Sigmoid colon (tissue), 7 donors: ENCODE results near the gene KRTAP10-12. TPM values are rescaled to one million over a fixed set of nuclear protein-coding genes. Genes with fewer than 3 reads are reported as not detected.
"Not testable (repeated sequence)": the region's sequence is repeated elsewhere in the genome, so short reads cannot be mapped to it uniquely, and the experiment has no call there.

ENCODE experiments used
- DNase-seq: peaks from one replicate; pipeline ENCODE4 v3.0.0-alpha.2; 2019
- H3K27ac ChIP-seq, 4 donors: fragments of 200-600 bp; sonication (generic); one replicate each; pipeline ENCODE4 v1.5.1; 2016 to 2019; ENCODE audit warnings: mild to moderate bottlenecking in 1 of 4
- H3K27me3 ChIP-seq, 3 donors: fragments of 200-600 bp; sonication (generic); one replicate each; pipeline ENCODE4 v1.5.1; 2019; ENCODE audit warnings: mild to moderate bottlenecking in 1 of 3
- H3K36me3 ChIP-seq, 4 donors: fragments of 200-600 bp; sonication (generic); one replicate each; pipeline ENCODE4 v1.5.1; 2016 to 2019
- H3K4me1 ChIP-seq, 4 donors: fragments of 200-600 bp; sonication (generic); one replicate each; pipeline ENCODE4 v1.5.1; 2017 to 2019
- H3K4me3 ChIP-seq, 4 donors: fragments of 200-600 bp; sonication (generic); one replicate each; pipeline ENCODE4 v1.5.1; 2017 to 2019; ENCODE audit warnings: mild to moderate bottlenecking in 2 of 4, moderate library complexity in 1 of 4
- H3K9me3 ChIP-seq, 4 donors: fragments of 200-600 bp in 3 of 4; sonication (generic) in 3 of 4; one replicate each; pipeline versions ENCODE4 v1.5.1 to v1.6.1; 2013 to 2019
- CTCF ChIP-seq, 4 experiments: fragments of 450-650 bp in 3 of 4; fragments of 200-600 bp in 1 of 4; IDR thresholded peaks; one replicate each; pipeline ENCODE4 v1.5.1; 2016 to 2019; ENCODE audit warnings: antibody characterized with exemption in 4 of 4, mild to moderate bottlenecking in 3 of 4, moderate library complexity in 2 of 4
- EP300 ChIP-seq, 4 donors: sonication (generic); formaldehyde crosslinking; IDR thresholded peaks; one replicate each; pipeline ENCODE4 v1.6.1; 2017; ENCODE audit warnings: antibody characterized with exemption in 4 of 4
- POLR2A ChIP-seq, 2 donors: fragments of 450-650 bp; IDR thresholded peaks; one replicate each; pipeline ENCODE4 v1.6.1; 2016; ENCODE audit warnings: antibody characterized with exemption in 2 of 2, mild to moderate bottlenecking in 2 of 2, moderate library complexity in 2 of 2
- POLR2AphosphoS5 ChIP-seq, 4 donors: sonication (generic); formaldehyde crosslinking; IDR thresholded peaks; one replicate each; pipeline ENCODE4 v1.6.1; 2017; ENCODE audit warnings: antibody characterized with exemption in 4 of 4
- WGBS, 2 donors: extraction: QIAGEN DNeasy Blood & Tissue Kit; methylation state at CpG; one replicate each; pipeline ENCODE4 v1.1.7; 2013; 5-methylcytosine and 5-hydroxymethylcytosine counted together
- intact Hi-C: fragments of 100-400 bp; cut with DNase I; formaldehyde crosslinking; loops from one replicate; pipeline ENCODE4 v1.15.1; 2023
- polyA plus RNA-seq, 3 donors: library from polyadenylated mRNA; stranded (reverse); fragments of 200-250 nt; gene quantifications; one replicate each; pipeline ENCODE4 v1.2.3, GENCODE V29; 2013
- total RNA-seq, 4 donors: library from RNA; depleted of rRNA; stranded (reverse); fragments of >200 nt; gene quantifications; one replicate each; pipeline ENCODE4 v1.1.0, GENCODE V29; 2016
- donor health status: healthy with polysubstance abuse.
- donor health status: Bipolar disorder and iron deficiency.
- donor health status: healthy.

KRTAP10-12 gene
- total RNA-seq (not detected), polyA plus RNA-seq (not detected)

- H3K9me3 ChIP-seq, H3K4me1 ChIP-seq, H3K36me3 ChIP-seq, H3K4me3 ChIP-seq, H3K27ac ChIP-seq, DNase-seq: not testable (repeated sequence)
- 32 to 56% methylated on average over 21 of the region's 21 CpGs for WGBS, 2 donors
- H3K27me3 ChIP-seq = peaks cover 10 to 58% (median 40%) of the 10 kb centered on the region in 3 donors
- intact Hi-C loops = loop anchor here (10.0 kb wide), 1 partner anchor 58 kb away; no protein-coding TSS in a partner anchor
These were observed at the start of gene KRTAP10-12 for GRCh38 chr21:44697172-44697810. TSS of gene KRTAP10-12 (plus strand) at chr21:44697172. CDS start at chr21:44697202, 30 bp downstream.

- Histone ChIP-seq H3K36me3 (no peaks in the 10 kb centered on the region), H3K4me1 (no peaks in the 10 kb centered on the region), H3K4me3 (no peak overlapping the region), H3K27me3 (peaks cover 0 to 14% (median 10%) of the 10 kb centered on the region in 3 donors), H3K9me3 (peaks cover 0 to 4% (median 1%) of the 10 kb centered on the region in 4 donors), H3K27ac (no peak overlapping the region)
- TF ChIP-seq POLR2A (IDR thresholded peaks at IDR 0.05) (no peak), POLR2AphosphoS5 (IDR thresholded peaks at IDR 0.05) (no peak), CTCF (IDR thresholded peaks at IDR 0.05) (no peak), EP300 (IDR thresholded peaks at IDR 0.05) (no peak)
- intact Hi-C loops = no loop called here
- no peak for DNase-seq
- WGBS, 2 donors = 67 to 69% methylated on average over 8 of the region's 8 CpGs
These were observed 49.8 kb upstream of the KRTAP10-12 start for GRCh38 chr21:44647222-44647552.

- no peak overlapping the region for H3K27ac ChIP-seq
- no peak for DNase-seq
- TF ChIP-seq CTCF (IDR thresholded peaks at IDR 0.05) (no peak), POLR2A (IDR thresholded peaks at IDR 0.05) (no peak), EP300 (IDR thresholded peaks at IDR 0.05) (no peak), POLR2AphosphoS5 (IDR thresholded peaks at IDR 0.05) (no peak)
- WGBS, 2 donors = 77 to 80% methylated on average over 33 of the region's 33 CpGs
- peaks cover 0 to 4% (median 1%) of the 10 kb centered on the region in 4 donors for H3K9me3 ChIP-seq
- intact Hi-C loops = no loop called here
- H3K4me3 ChIP-seq = no peak overlapping the region
- no peaks in the 10 kb centered on the region for H3K4me1 ChIP-seq
- H3K36me3 ChIP-seq = no peaks in the 10 kb centered on the region
- H3K27me3 ChIP-seq = peaks cover 0 to 14% (median 10%) of the 10 kb centered on the region in 3 donors
These were observed 48.2 kb upstream of the KRTAP10-12 start for GRCh38 chr21:44648557-44649311.

GRCh38 chr21:44649521-44650100 is 47.4 kb upstream of the KRTAP10-12 start:
- intact Hi-C loops = no loop called here
- Histone ChIP-seq H3K27me3 (peaks cover 0 to 14% (median 10%) of the 10 kb centered on the region in 3 donors), H3K9me3 (no peaks in the 10 kb centered on the region), H3K4me3 (no peak overlapping the region), H3K36me3 (no peaks in the 10 kb centered on the region), H3K27ac (no peak overlapping the region), H3K4me1 (no peaks in the 10 kb centered on the region)
- no peak for TF ChIP-seq EP300 (IDR thresholded peaks at IDR 0.05)
- no peak for TF ChIP-seq POLR2A (IDR thresholded peaks at IDR 0.05)
- no peak for TF ChIP-seq POLR2AphosphoS5 (IDR thresholded peaks at IDR 0.05)
- no peak for TF ChIP-seq CTCF (IDR thresholded peaks at IDR 0.05)
- DNase-seq = no peak
- WGBS, 2 donors = 88% methylated on average over 18 of the region's 18 CpGs

GRCh38 chr21:44650265-44650972 is 46.6 kb upstream of the KRTAP10-12 start:
- Histone ChIP-seq H3K4me3 (no peak overlapping the region), H3K27ac (no peak overlapping the region), H3K27me3 (peaks cover 0 to 14% (median 10%) of the 10 kb centered on the region in 3 donors), H3K36me3 (no peaks in the 10 kb centered on the region), H3K4me1 (no peaks in the 10 kb centered on the region), H3K9me3 (no peaks in the 10 kb centered on the region)
- intact Hi-C loops = no loop called here
- TF ChIP-seq EP300 (IDR thresholded peaks at IDR 0.05) = no peak
- TF ChIP-seq CTCF (IDR thresholded peaks at IDR 0.05) = no peak
- TF ChIP-seq POLR2A (IDR thresholded peaks at IDR 0.05) = no peak
- TF ChIP-seq POLR2AphosphoS5 (IDR thresholded peaks at IDR 0.05) = no peak
- no peak for DNase-seq
- WGBS, 2 donors = 88 to 89% methylated on average over 20 of the region's 20 CpGs
